AG10803 (cell line): ENCODE measurements around the gene EIF1AD.

Experiments
- DNase-seq: peaks from one replicate; pipeline ENCODE4 v3.0.0; 2010; ENCODE audit warnings: low read depth
- H3K4me3 ChIP-seq: 2 replicates; pipeline ENCODE4 v1.5.1; 2011; ENCODE audit warnings: mild to moderate bottlenecking, low read length, control low read depth
- CTCF ChIP-seq: conservative IDR thresholded peaks from 2 replicates; pipeline ENCODE4 v1.5.1; 2011; ENCODE audit warnings: mild to moderate bottlenecking, low read length, control low read depth, inconsistent platforms

EIF1AD gene

GRCh38 chr11:65981101-65981740, 20.7 kb downstream of the EIF1AD start:
- TF ChIP-seq CTCF, result no peak
- H3K4me3 ChIP-seq, result no peak overlapping the region
- no peak for DNase-seq

DNA sequence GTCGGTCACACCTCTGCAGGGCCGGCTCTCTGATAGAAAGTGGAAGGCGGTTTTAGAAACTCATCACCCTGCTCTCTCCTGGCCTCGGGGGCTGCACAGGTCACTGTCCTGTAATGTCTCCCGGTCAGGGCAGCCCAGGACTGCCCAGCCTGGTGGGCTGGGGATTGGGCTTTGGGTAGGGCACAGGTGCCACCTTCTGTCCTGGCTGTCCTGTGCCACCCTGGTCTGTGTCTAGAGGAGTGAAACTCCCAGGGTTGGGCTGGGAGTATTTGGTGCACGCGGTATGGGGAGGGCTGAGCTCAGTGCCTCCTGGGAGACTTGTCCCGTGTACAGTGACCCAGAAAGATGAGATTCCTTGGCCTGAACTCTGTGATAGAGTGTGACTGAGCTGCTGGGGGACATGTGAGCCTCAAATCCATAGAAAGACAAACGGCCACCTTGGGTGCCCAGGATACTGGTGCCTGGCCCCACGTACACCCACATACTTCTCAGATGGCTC, 22.6 kb downstream of the EIF1AD start:
- no peak overlapping the region for H3K4me3 ChIP-seq
- DNase-seq, result no peak
- TF ChIP-seq CTCF, result no peak

GRCh38 chr11:65978391-65979238, 23.3 kb downstream of the EIF1AD start:
- TF ChIP-seq CTCF, result no peak
- DNase-seq, result no peak
- H3K4me3 ChIP-seq, result no peak overlapping the region

- TF ChIP-seq CTCF, result no peak
- H3K4me3 ChIP-seq, result no peak overlapping the region
- no peak for DNase-seq
These were observed 24.2 kb downstream of the EIF1AD start for GRCh38 chr11:65977621-65978390.

GRCh38 chr11:65976216-65977176, 25.5 kb downstream of the EIF1AD start:
- no peak for TF ChIP-seq CTCF
- no peak overlapping the region for H3K4me3 ChIP-seq
- no peak for DNase-seq

- no peak for DNase-seq
- no peak overlapping the region for H3K4me3 ChIP-seq
- TF ChIP-seq CTCF, result no peak
These were observed 26.2 kb downstream of the EIF1AD start for GRCh38 chr11:65975771-65976170.
